B cell (primary cell): ENCODE results near the gene NUP160. TPM values are rescaled to one million over a fixed set of nuclear protein-coding genes. Genes with fewer than 3 reads are reported as not detected.

Experiments
- ATAC-seq: fragments of 200-7000 bp; cut with Tn5 transposase; one replicate; pipeline ENCODE4 v1.10.0; 2021; ENCODE audit warnings: low read depth, mild to moderate bottlenecking, moderate number of reproducible peaks, moderate library complexity
- CTCF ChIA-PET: fragments of 350-600 bp; sonication (Branson Sonifier 250); formaldehyde crosslinking; loops from one replicate; lab custom pipeline; 2021; ENCODE audit warnings: antibody characterized with exemption, inconsistent platforms; lab: Charles Lee
- POLR2A ChIA-PET: fragments of 350-600 bp; sonication (Branson Sonifier 250); formaldehyde crosslinking; loops from one replicate; lab custom pipeline; 2021; ENCODE audit warnings: antibody characterized with exemption; lab: Charles Lee
- DNase-seq: peaks from one replicate; pipeline ENCODE4 v3.0.0; 2013
- H2AFZ ChIP-seq: 2 replicates; pipeline ENCODE4 v1.6.1; 2012; ENCODE audit warnings: mild to moderate bottlenecking, low read depth, low read length; ENCODE audit not compliant: insufficient read depth, poor library complexity, severe bottlenecking
- H3K27ac ChIP-seq, 2 donors: 1 replicate in 1 of 2; 2 replicates in 1 of 2; pipeline ENCODE4 v1.5.1; 2012 to 2013; ENCODE audit warnings: low read length in 2 of 2, mild to moderate bottlenecking in 2 of 2, moderate library complexity in 1 of 2
- H3K27me3 ChIP-seq, 4 experiments: fragments of 200-600 bp in 1 of 4; sonication (generic) in 1 of 4; replicated peaks in 1 of 4; 1 replicate in 2 of 4; 2 replicates in 2 of 4; pipeline versions ENCODE4 v1.6.1 to v1.7.0; 2013 to 2016; ENCODE audit warnings: low read length in 3 of 4, mild to moderate bottlenecking in 2 of 4, mixed read lengths in 1 of 4, moderate library complexity in 1 of 4; ENCODE audit not compliant: insufficient read depth in 4 of 4, control insufficient read depth in 3 of 4; ENCODE audit errors: control extremely low read depth in 1 of 4
- H3K36me3 ChIP-seq, 2 experiments: replicated peaks in 1 of 2; 1 replicate in 1 of 2; 2 replicates in 1 of 2; pipeline versions ENCODE4 v1.6.1 to v1.7.1; 2013; ENCODE audit warnings: low read length in 1 of 2; ENCODE audit not compliant: insufficient read depth in 2 of 2, control insufficient read depth in 1 of 2; ENCODE audit errors: control extremely low read depth in 1 of 2, extremely low read depth in 1 of 2
- H3K4me1 ChIP-seq, 2 donors: fragments of 200-600 bp in 1 of 2; sonication (generic) in 1 of 2; 1 replicate in 1 of 2; 2 replicates in 1 of 2; pipeline versions ENCODE4 v1.5.1 to v1.6.1; 2013 to 2017; ENCODE audit warnings: low read length in 2 of 2; ENCODE audit not compliant: control insufficient read depth in 2 of 2, insufficient read depth in 2 of 2
- H3K4me2 ChIP-seq: replicated peaks from 2 replicates; pipeline ENCODE3; 2012; ENCODE audit warnings: mild to moderate bottlenecking, low read depth, low read length; ENCODE audit not compliant: poor library complexity, severe bottlenecking
- H3K4me3 ChIP-seq, 5 experiments: fragments of 200-600 bp in 1 of 5; sonication (generic) in 1 of 5; 1 replicate in 3 of 5; 2 replicates in 2 of 5; pipeline versions ENCODE4 v1.5.1 to v1.7.0; 2011 to 2016; ENCODE audit warnings: low read length in 4 of 5, mild to moderate bottlenecking in 4 of 5, low read depth in 2 of 5, control low read depth in 1 of 5, moderate library complexity in 1 of 5; ENCODE audit not compliant: insufficient read depth in 1 of 5; ENCODE audit errors: control extremely low read depth in 1 of 5, extremely low read depth in 1 of 5
- H3K79me2 ChIP-seq: fragments of 200-600 bp; sonication (generic); one replicate; pipeline ENCODE4 v1.6.0; 2016; ENCODE audit warnings: low read length; ENCODE audit not compliant: control insufficient read depth, insufficient read depth
- H3K9ac ChIP-seq: fragments of 200-600 bp; sonication (generic); 2 replicates; pipeline ENCODE4 v1.6.1; 2017; ENCODE audit warnings: mild to moderate bottlenecking, low read length, moderate library complexity
- H3K9me3 ChIP-seq, 3 donors: one replicate each; pipeline versions ENCODE4 v1.6.1 to v1.7.1; 2013; ENCODE audit warnings: low read length in 2 of 3; ENCODE audit not compliant: control insufficient read depth in 2 of 3, insufficient read depth in 1 of 3; ENCODE audit errors: control extremely low read depth in 1 of 3
- H4K20me1 ChIP-seq: 2 replicates; pipeline ENCODE4 v1.6.0; 2012; ENCODE audit warnings: mild to moderate bottlenecking, low read length; ENCODE audit not compliant: insufficient read depth, control insufficient read depth, poor library complexity, severe bottlenecking
- H3K27ac Mint-ChIP-seq: one replicate; pipeline ENCODE4 v1.8.0; 2021; ENCODE audit warnings: mixed read lengths
- H3K27me3 Mint-ChIP-seq: one replicate; pipeline ENCODE4 v1.8.0; 2021; ENCODE audit warnings: mixed read lengths
- H3K4me1 Mint-ChIP-seq: one replicate; pipeline ENCODE4 v1.8.0; 2021; ENCODE audit warnings: mixed read lengths
- H3K4me3 Mint-ChIP-seq: one replicate; pipeline ENCODE4 v1.8.0; 2021; ENCODE audit warnings: mixed read lengths
- H3K9me3 Mint-ChIP-seq: one replicate; pipeline ENCODE4 v1.8.0; 2022; ENCODE audit warnings: mixed read lengths; ENCODE audit not compliant: insufficient read depth
- CTCF ChIP-seq: fragments of 200-600 bp; IDR thresholded peaks from one replicate; pipeline ENCODE4 v1.8.0; 2022; ENCODE audit warnings: antibody characterized with exemption, mild to moderate bottlenecking
- EZH2 ChIP-seq: IDR thresholded peaks from 2 replicates; pipeline ENCODE4 v1.6.1; 2012; ENCODE audit warnings: borderline replicate concordance, low read depth, mild to moderate bottlenecking, moderate library complexity, low read length; ENCODE audit not compliant: insufficient read depth, poor library complexity, severe bottlenecking
- WGBS: methylation state at CpG from one replicate; pipeline ENCODE4 v1.1.5; 2013; ENCODE audit warnings: missing lambda C conversion rate; ENCODE audit not compliant: insufficient coverage; 5-methylcytosine and 5-hydroxymethylcytosine counted together
- intact Hi-C: fragments of 100-400 bp; cut with micrococcal nuclease; formaldehyde crosslinking; loops from one replicate; pipeline ENCODE4 v1.10.0; 2022
- polyA plus RNA-seq: library from polyadenylated mRNA; depleted of rRNA; stranded (reverse); fragments of >200 nt; gene quantifications from 2 replicates; pipeline ENCODE4 v1.2.3, GENCODE V29; 2012
- total RNA-seq, 2 donors: library from RNA; stranded (reverse); fragments of 120-200 nt in 1 of 2; gene quantifications; 1 replicate in 1 of 2; 2 replicates in 1 of 2; pipeline versions ENCODE4 v1.2.3 to v1.2.4, GENCODE V29; 2013 to 2022

Gene NUP160
- total and polyA plus RNA-seq, 2 donors (not counting 1 experiment from before 2014, with no cell fraction given), result 26.3 to 74.3 TPM

- no peaks in the 10 kb centered on the region for H3K4me1 ChIP-seq
- ATAC-seq (no peak), DNase-seq (no peak)
- no peak overlapping the region for H3K4me2 ChIP-seq
- POLR2A ChIA-PET, result no interaction called here
- H2AFZ ChIP-seq, result no peak overlapping the region
- H3K27ac Mint-ChIP-seq, result no peak overlapping the region
- TF ChIP-seq CTCF (no peak), EZH2 (no peak)
- no peaks in the 10 kb centered on the region for H3K4me1 Mint-ChIP-seq
- intact Hi-C loops, result no loop called here
- H3K9me3 Mint-ChIP-seq, result no peaks in the 10 kb centered on the region
- no peak overlapping the region for H3K4me3 ChIP-seq
- no peak overlapping the region for H3K4me3 Mint-ChIP-seq
- H4K20me1 ChIP-seq, result no peaks in the 10 kb centered on the region
- H3K36me3 ChIP-seq, result peaks cover 26 to 68% of the 10 kb centered on the region in 2 experiments
- no peaks in the 10 kb centered on the region for H3K27me3 Mint-ChIP-seq
- 95% methylated on average over 6 of the region's 7 CpGs for WGBS
- CTCF ChIA-PET, result no interaction called here
- no peaks in the 10 kb centered on the region for H3K79me2 ChIP-seq
- no peak overlapping the region for H3K27ac ChIP-seq
- no peaks in the 10 kb centered on the region for H3K9me3 ChIP-seq
- no peaks in the 10 kb centered on the region for H3K27me3 ChIP-seq
- H3K9ac ChIP-seq, result no peak overlapping the region
Measured at GRCh38 chr11:47778878-47779483, 69.2 kb downstream of the NUP160 start.

- H3K4me3 Mint-ChIP-seq, result no peak overlapping the region
- CTCF ChIA-PET, result interaction anchor here (0.6 kb wide), 1 partner anchor 1247 kb away, joined by 3 read pairs; no protein-coding TSS in a partner anchor
- peaks cover 16 to 39% of the 10 kb centered on the region in 2 experiments for H3K36me3 ChIP-seq
- H2AFZ ChIP-seq, result no peak overlapping the region
- H3K4me3 ChIP-seq, result no peak overlapping the region
- H3K4me1 Mint-ChIP-seq, result no peaks in the 10 kb centered on the region
- WGBS, result 91% methylated on average over 6 of the region's 8 CpGs
- no peaks in the 10 kb centered on the region for H3K79me2 ChIP-seq
- no peak for TF ChIP-seq EZH2
- no peak for TF ChIP-seq CTCF
- no peaks in the 10 kb centered on the region for H3K9me3 ChIP-seq
- H3K27me3 Mint-ChIP-seq, result no peaks in the 10 kb centered on the region
- ATAC-seq (no peak), DNase-seq (no peak)
- no peak overlapping the region for H3K27ac ChIP-seq
- no peaks in the 10 kb centered on the region for H3K9me3 Mint-ChIP-seq
- H3K27me3 ChIP-seq, result no peaks in the 10 kb centered on the region
- H3K27ac Mint-ChIP-seq, result peak overlapping the region; percentile 26
- H3K9ac ChIP-seq, result no peak overlapping the region
- intact Hi-C loops, result no loop called here
- POLR2A ChIA-PET, result no interaction called here
- no peaks in the 10 kb centered on the region for H4K20me1 ChIP-seq
- no peaks in the 10 kb centered on the region for H3K4me1 ChIP-seq
- no peak overlapping the region for H3K4me2 ChIP-seq
Measured at GRCh38 chr11:47775240-47775869, 72.8 kb downstream of the NUP160 start.
